Activated naive CD8-positive, alpha-beta T cell treated with anti-CD3 and anti-CD28 coated beads, Interleukin-2, amount 50 U/mL, for 24 hours (primary cell): Measurements from ENCODE around the gene DNAAF6.

ENCODE experiments used
- ATAC-seq: fragments of 150-1000 bp; cut with Tn5 transposase; one replicate; pipeline ENCODE4 v1.10.0; 2021
- DNase-seq: peaks from one replicate; pipeline ENCODE4 v3.0.0; 2021
- H3K27ac Mint-ChIP-seq: one replicate; pipeline ENCODE4 v1.8.0; 2021; ENCODE audit warnings: mild to moderate bottlenecking, mixed read lengths
- H3K27me3 Mint-ChIP-seq: one replicate; pipeline ENCODE4 v1.8.0; 2021; ENCODE audit warnings: mixed read lengths
- H3K36me3 Mint-ChIP-seq: one replicate; pipeline ENCODE4 v1.8.0; 2021; ENCODE audit warnings: low read depth, mixed read lengths
- H3K4me1 Mint-ChIP-seq: one replicate; pipeline ENCODE4 v1.8.0; 2021; ENCODE audit warnings: mixed read lengths
- H3K4me3 Mint-ChIP-seq: one replicate; pipeline ENCODE4 v1.8.0; 2021; ENCODE audit warnings: mild to moderate bottlenecking, moderate library complexity, mixed read lengths
- H3K9me3 Mint-ChIP-seq: one replicate; pipeline ENCODE4 v1.8.0; 2021; ENCODE audit warnings: mixed read lengths

DNAAF6 gene

GRCh38 chrX:107226757-107227156 lies 20.3 kb downstream of the DNAAF6 start:
- no peak overlapping the region for H3K4me3 Mint-ChIP-seq
- no peak overlapping the region for H3K27ac Mint-ChIP-seq
- no peak for DNase-seq
- no peak for ATAC-seq
- no peaks in the 10 kb centered on the region for H3K9me3 Mint-ChIP-seq
- H3K27me3 Mint-ChIP-seq: peaks cover 2% of the 10 kb centered on the region
- no peaks in the 10 kb centered on the region for H3K4me1 Mint-ChIP-seq
- H3K36me3 Mint-ChIP-seq: no peaks in the 10 kb centered on the region

GRCh38 chrX:107227780-107228485 lies 21.5 kb downstream of the DNAAF6 start:
- no peaks in the 10 kb centered on the region for H3K36me3 Mint-ChIP-seq
- ATAC-seq (no peak), DNase-seq (no peak)
- peaks cover 2% of the 10 kb centered on the region for H3K27me3 Mint-ChIP-seq
- no peaks in the 10 kb centered on the region for H3K9me3 Mint-ChIP-seq
- H3K4me1 Mint-ChIP-seq: no peaks in the 10 kb centered on the region
- no peak overlapping the region for H3K27ac Mint-ChIP-seq
- no peak overlapping the region for H3K4me3 Mint-ChIP-seq

GRCh38 chrX:107228486-107228819 lies 22.0 kb downstream of the DNAAF6 start:
- no peak overlapping the region for H3K4me3 Mint-ChIP-seq
- H3K9me3 Mint-ChIP-seq: no peaks in the 10 kb centered on the region
- DNase-seq (no peak), ATAC-seq (no peak)
- H3K27me3 Mint-ChIP-seq: peaks cover 2% of the 10 kb centered on the region
- H3K36me3 Mint-ChIP-seq: no peaks in the 10 kb centered on the region
- H3K4me1 Mint-ChIP-seq: no peaks in the 10 kb centered on the region
- H3K27ac Mint-ChIP-seq: no peak overlapping the region

- H3K9me3 Mint-ChIP-seq: no peaks in the 10 kb centered on the region
- H3K36me3 Mint-ChIP-seq: no peaks in the 10 kb centered on the region
- DNase-seq: peak; percentile 6
- H3K27ac Mint-ChIP-seq: no peak overlapping the region
- ATAC-seq: peak; percentile 46
- H3K27me3 Mint-ChIP-seq: peaks cover 12% of the 10 kb centered on the region
- H3K4me1 Mint-ChIP-seq: no peaks in the 10 kb centered on the region
- no peak overlapping the region for H3K4me3 Mint-ChIP-seq
These were observed 66.1 kb downstream of the DNAAF6 start for GRCh38 chrX:107272431-107272921.

- DNase-seq (no peak), ATAC-seq (no peak)
- Mint-ChIP-seq H3K9me3 (no peaks in the 10 kb centered on the region), H3K4me1 (no peaks in the 10 kb centered on the region), H3K27ac (no peak overlapping the region), H3K36me3 (no peaks in the 10 kb centered on the region), H3K27me3 (peaks cover 14% of the 10 kb centered on the region), H3K4me3 (no peak overlapping the region)
These were observed 67.4 kb downstream of the DNAAF6 start for GRCh38 chrX:107273795-107274194.

GRCh38 chrX:107288676-107289075 lies 82.3 kb downstream of the DNAAF6 start:
- no peak for DNase-seq

GRCh38 chrX:107290019-107290418 lies 83.6 kb downstream of the DNAAF6 start:
- Mint-ChIP-seq H3K36me3 (no peaks in the 10 kb centered on the region), H3K4me1 (no peaks in the 10 kb centered on the region)

More at GRCh38 chrX:107288676-107289075, 82.3 kb downstream of the DNAAF6 start:
- no peaks in the 10 kb centered on the region for H3K4me1 Mint-ChIP-seq
- H3K4me3 Mint-ChIP-seq: no peak overlapping the region
- H3K9me3 Mint-ChIP-seq: no peaks in the 10 kb centered on the region
- no peak for ATAC-seq
- H3K27ac Mint-ChIP-seq: no peak overlapping the region
- H3K36me3 Mint-ChIP-seq: no peaks in the 10 kb centered on the region
- H3K27me3 Mint-ChIP-seq: no peaks in the 10 kb centered on the region

GRCh38 chrX:107293056-107293455 lies 86.6 kb downstream of the DNAAF6 start:
- H3K9me3 Mint-ChIP-seq: no peaks in the 10 kb centered on the region
- no peak for DNase-seq
- no peak for ATAC-seq
- no peaks in the 10 kb centered on the region for H3K36me3 Mint-ChIP-seq
- no peak overlapping the region for H3K4me3 Mint-ChIP-seq
- no peak overlapping the region for H3K27ac Mint-ChIP-seq
- no peaks in the 10 kb centered on the region for H3K4me1 Mint-ChIP-seq
- peaks cover 2% of the 10 kb centered on the region for H3K27me3 Mint-ChIP-seq

More at GRCh38 chrX:107290019-107290418, 83.6 kb downstream of the DNAAF6 start:
- Mint-ChIP-seq H3K27me3 (no peaks in the 10 kb centered on the region), H3K27ac (no peak overlapping the region), H3K4me3 (no peak overlapping the region), H3K9me3 (no peaks in the 10 kb centered on the region)
- ATAC-seq: no peak
- no peak for DNase-seq
